Stomach (tissue), 9 donors: ENCODE data around the gene BEND4. TPM values are rescaled to one million over a fixed set of nuclear protein-coding genes. Genes with fewer than 3 reads are reported as not detected.

Experiments used
- DNase-seq, 2 donors: peaks; one replicate each; pipeline versions ENCODE4 v3.0.0 to v3.0.0-alpha.2; 2013 to 2019
- H3K27ac ChIP-seq, 5 donors: fragments of 200-600 bp in 4 of 5; sonication (generic) in 4 of 5; one replicate each; pipeline ENCODE4 v1.5.1; 2013 to 2019; ENCODE audit warnings: mild to moderate bottlenecking in 1 of 5, moderate library complexity in 1 of 5
- H3K27me3 ChIP-seq, 3 donors: fragments of 200-600 bp; sonication (generic); one replicate each; pipeline ENCODE4 v1.5.1; 2017 to 2019; ENCODE audit warnings: mixed run types in 1 of 3
- H3K36me3 ChIP-seq, 4 donors: fragments of 200-600 bp; sonication (generic); 1 replicate in 3 of 4; 2 replicates in 1 of 4; pipeline ENCODE4 v1.5.1; 2016 to 2019
- H3K4me1 ChIP-seq, 4 donors: fragments of 200-600 bp; sonication (generic); one replicate each; pipeline ENCODE4 v1.5.1; 2016 to 2019
- H3K4me3 ChIP-seq, 4 donors: fragments of 200-600 bp; sonication (generic) in 3 of 4; one replicate each; pipeline ENCODE4 v1.5.1; 2016 to 2019; ENCODE audit warnings: mild to moderate bottlenecking in 1 of 4
- H3K9me3 ChIP-seq, 4 donors: fragments of 200-600 bp; sonication (generic); one replicate each; pipeline ENCODE4 v1.5.1; 2016 to 2019
- EP300 ChIP-seq: sonication (generic); formaldehyde crosslinking; IDR thresholded peaks from one replicate; pipeline ENCODE4 v1.6.1; 2017; ENCODE audit warnings: antibody characterized with exemption
- POLR2A ChIP-seq, 4 donors: fragments of 450-650 bp; IDR thresholded peaks; one replicate each; pipeline ENCODE4 v1.6.1; 2016; ENCODE audit warnings: antibody characterized with exemption in 4 of 4, control low read depth in 2 of 4, mild to moderate bottlenecking in 1 of 4, moderate library complexity in 1 of 4
- POLR2AphosphoS5 ChIP-seq, 3 donors: sonication (generic); formaldehyde crosslinking; IDR thresholded peaks; one replicate each; pipeline ENCODE4 v1.6.1; 2016; ENCODE audit warnings: antibody characterized with exemption in 3 of 3
- WGBS, 5 donors: extraction: QIAGEN DNeasy Blood & Tissue Kit in 3 of 5; methylation state at CpG; one replicate each; pipeline versions ENCODE4 v1.1.5 to v1.1.7; 2013 to 2018; 5-methylcytosine and 5-hydroxymethylcytosine counted together
- intact Hi-C: fragments of 100-400 bp; cut with DNase I; formaldehyde crosslinking; loops from one replicate; pipeline ENCODE4 v1.15.1; 2023; ENCODE audit warnings: low total_unique reads
- polyA plus RNA-seq, 3 donors: library from polyadenylated mRNA; stranded (reverse); fragments of 200-250 nt; gene quantifications; one replicate each; pipeline ENCODE4 v1.2.3, GENCODE V29; 2013
- total RNA-seq, 5 donors: library from RNA; depleted of rRNA; stranded (reverse); fragments of >200 nt; gene quantifications; one replicate each; pipeline versions ENCODE4 v1.1.0 to v1.2.3, GENCODE V29; 2014 to 2016
- TF ChIP-seq, protein P1 (sequence below), 7 experiments: fragments of 450-650 bp in 4 of 7; fragments of 200-600 bp in 3 of 7; sonication (generic) in 3 of 7; IDR thresholded peaks; one replicate each; pipeline ENCODE4 v1.5.1; 2016 to 2019; ENCODE audit warnings: antibody characterized with exemption in 7 of 7, control low read depth in 2 of 7, mild to moderate bottlenecking in 1 of 7
- donor health status: healthy with polysubstance abuse.
- donor health status: Bipolar disorder and iron deficiency.
- donor health status: healthy.

The BEND4 gene
- total and polyA plus RNA-seq, 8 donors, result 0.05 to 0.73 (median 0.31) TPM; not detected in 3

- Histone ChIP-seq H3K4me3 (peak overlapping the region; percentile 43 to 63 (median 52)), H3K4me1 (peaks cover 16 to 26% (median 25%) of the 10 kb centered on the region in 4 donors), H3K27ac (no peak overlapping the region), H3K36me3 (no peaks in the 10 kb centered on the region), H3K27me3 (peaks cover 24 to 75% (median 42%) of the 10 kb centered on the region in 3 donors), H3K9me3 (no peaks in the 10 kb centered on the region)
- DNase-seq, result peak; percentile 30 to 72
- 0 to 2% (median 1%) methylated on average over 6 to 122 of the region's 122 CpGs for WGBS, 5 donors
- no peak for TF ChIP-seq EP300
- intact Hi-C loops, result no loop called here
Observed at GRCh38 chr4:42151568-42152506, 618 bp downstream of the BEND4 start.

GRCh38 chr4:42150653-42151567 is 1.5 kb downstream of the BEND4 start:
- 6 to 9% (median 8%) methylated on average over 77 to 89 of the region's 89 CpGs for WGBS, 5 donors
- no peaks in the 10 kb centered on the region for H3K9me3 ChIP-seq
- H3K27ac ChIP-seq, result no peak overlapping the region
- intact Hi-C loops, result no loop called here
- no peak for TF ChIP-seq POLR2AphosphoS5 (IDR thresholded peaks at IDR 0.05)
- no peaks in the 10 kb centered on the region for H3K36me3 ChIP-seq
- H3K27me3 ChIP-seq, result peaks cover 24 to 77% (median 42%) of the 10 kb centered on the region in 3 donors
- peak overlapping the region; percentile 43 to 63 (median 52) for H3K4me3 ChIP-seq
- peaks cover 16 to 26% (median 25%) of the 10 kb centered on the region in 4 donors for H3K4me1 ChIP-seq
- DNase-seq, result peak in 1 of 2 donors; percentile 18

- intact Hi-C loops, result no loop called here
- Histone ChIP-seq H3K27me3 (peaks cover 24 to 70% (median 42%) of the 10 kb centered on the region in 3 donors), H3K4me1 (peaks cover 16 to 26% (median 25%) of the 10 kb centered on the region in 4 donors), H3K9me3 (no peaks in the 10 kb centered on the region), H3K36me3 (no peaks in the 10 kb centered on the region), H3K4me3 (no peak overlapping the region), H3K27ac (no peak overlapping the region)
- 77 to 81% (median 80%) methylated on average over 7 of the region's 7 CpGs for WGBS, 5 donors
- TF ChIP-seq EP300, result no peak
- TF ChIP-seq, protein P1, sequence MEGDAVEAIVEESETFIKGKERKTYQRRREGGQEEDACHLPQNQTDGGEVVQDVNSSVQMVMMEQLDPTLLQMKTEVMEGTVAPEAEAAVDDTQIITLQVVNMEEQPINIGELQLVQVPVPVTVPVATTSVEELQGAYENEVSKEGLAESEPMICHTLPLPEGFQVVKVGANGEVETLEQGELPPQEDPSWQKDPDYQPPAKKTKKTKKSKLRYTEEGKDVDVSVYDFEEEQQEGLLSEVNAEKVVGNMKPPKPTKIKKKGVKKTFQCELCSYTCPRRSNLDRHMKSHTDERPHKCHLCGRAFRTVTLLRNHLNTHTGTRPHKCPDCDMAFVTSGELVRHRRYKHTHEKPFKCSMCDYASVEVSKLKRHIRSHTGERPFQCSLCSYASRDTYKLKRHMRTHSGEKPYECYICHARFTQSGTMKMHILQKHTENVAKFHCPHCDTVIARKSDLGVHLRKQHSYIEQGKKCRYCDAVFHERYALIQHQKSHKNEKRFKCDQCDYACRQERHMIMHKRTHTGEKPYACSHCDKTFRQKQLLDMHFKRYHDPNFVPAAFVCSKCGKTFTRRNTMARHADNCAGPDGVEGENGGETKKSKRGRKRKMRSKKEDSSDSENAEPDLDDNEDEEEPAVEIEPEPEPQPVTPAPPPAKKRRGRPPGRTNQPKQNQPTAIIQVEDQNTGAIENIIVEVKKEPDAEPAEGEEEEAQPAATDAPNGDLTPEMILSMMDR (IDR thresholded peaks at IDR 0.05), result no peak
- no peak for TF ChIP-seq POLR2A (IDR thresholded peaks at IDR 0.05)
- TF ChIP-seq POLR2AphosphoS5 (IDR thresholded peaks at IDR 0.05), result no peak
- no peak for DNase-seq
Observed at GRCh38 chr4:42149004-42149403, 3.5 kb downstream of the BEND4 start.

GRCh38 chr4:42148425-42148824 is 4.0 kb downstream of the BEND4 start:
- WGBS, 5 donors, result 80 to 92% (median 88%) methylated on average over 1 of the region's 1 CpG
- no peak for DNase-seq
- Histone ChIP-seq H3K27ac (no peak overlapping the region), H3K27me3 (peaks cover 24 to 66% (median 42%) of the 10 kb centered on the region in 3 donors), H3K36me3 (no peaks in the 10 kb centered on the region), H3K4me3 (no peak overlapping the region), H3K4me1 (peaks cover 16 to 26% (median 25%) of the 10 kb centered on the region in 4 donors), H3K9me3 (no peaks in the 10 kb centered on the region)
- TF ChIP-seq, protein P1 (IDR thresholded peaks at IDR 0.05), result no peak
- no peak for TF ChIP-seq EP300
- no peak for TF ChIP-seq POLR2AphosphoS5 (IDR thresholded peaks at IDR 0.05)
- TF ChIP-seq POLR2A (IDR thresholded peaks at IDR 0.05), result no peak
- intact Hi-C loops, result no loop called here

DNA sequence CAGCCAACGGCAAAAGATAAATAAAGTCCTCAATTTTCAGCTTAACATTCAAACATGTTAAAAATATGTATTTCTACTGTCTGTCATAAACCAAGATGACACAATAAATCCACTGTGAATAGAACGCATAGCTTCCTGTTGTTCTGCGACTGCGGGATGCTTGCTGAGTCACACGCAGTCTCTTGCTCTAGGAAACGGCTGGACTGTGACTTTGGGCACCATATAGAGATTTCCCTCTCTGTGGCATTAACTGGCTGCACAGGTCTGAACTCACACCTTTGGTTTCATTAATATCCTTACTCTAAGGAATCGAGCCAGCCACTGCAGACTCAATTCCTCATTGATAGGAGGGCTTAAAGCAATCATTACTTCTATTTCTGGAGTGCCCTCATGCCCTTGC is 8.4 kb downstream of the BEND4 start:
- intact Hi-C loops, result no loop called here
- Histone ChIP-seq H3K27me3 (peaks cover 0 to 34% (median 5%) of the 10 kb centered on the region in 3 donors), H3K4me3 (no peak overlapping the region), H3K36me3 (no peaks in the 10 kb centered on the region), H3K4me1 (no peaks in the 10 kb centered on the region), H3K27ac (no peak overlapping the region), H3K9me3 (no peaks in the 10 kb centered on the region)
- no peak for DNase-seq
- 72 to 77% (median 75%) methylated on average over 7 of the region's 7 CpGs for WGBS, 5 donors
- TF ChIP-seq EP300, result no peak
- no peak for TF ChIP-seq POLR2A (IDR thresholded peaks at IDR 0.05)
